Uterus (tissue), 2 donors: ENCODE data around the gene MS4A6A.

Experiments
- POLR2A ChIP-seq, 2 donors: fragments of 450-650 bp; IDR thresholded peaks; one replicate each; pipeline ENCODE4 v1.6.1; 2016; ENCODE audit warnings: antibody characterized with exemption in 2 of 2, mild to moderate bottlenecking in 1 of 2, moderate library complexity in 1 of 2
- TF ChIP-seq, protein P1 (sequence below), 4 experiments: fragments of 200-600 bp in 2 of 4; fragments of 450-650 bp in 2 of 4; sonication (generic) in 2 of 4; IDR thresholded peaks; one replicate each; pipeline ENCODE4 v1.5.1; 2016 to 2019; ENCODE audit warnings: antibody characterized with exemption in 4 of 4, mild to moderate bottlenecking in 2 of 4, moderate library complexity in 1 of 4

GRCh38 chr11:60161766-60162165, 21.1 kb downstream of the MS4A6A start:
- TF ChIP-seq, protein P1, sequence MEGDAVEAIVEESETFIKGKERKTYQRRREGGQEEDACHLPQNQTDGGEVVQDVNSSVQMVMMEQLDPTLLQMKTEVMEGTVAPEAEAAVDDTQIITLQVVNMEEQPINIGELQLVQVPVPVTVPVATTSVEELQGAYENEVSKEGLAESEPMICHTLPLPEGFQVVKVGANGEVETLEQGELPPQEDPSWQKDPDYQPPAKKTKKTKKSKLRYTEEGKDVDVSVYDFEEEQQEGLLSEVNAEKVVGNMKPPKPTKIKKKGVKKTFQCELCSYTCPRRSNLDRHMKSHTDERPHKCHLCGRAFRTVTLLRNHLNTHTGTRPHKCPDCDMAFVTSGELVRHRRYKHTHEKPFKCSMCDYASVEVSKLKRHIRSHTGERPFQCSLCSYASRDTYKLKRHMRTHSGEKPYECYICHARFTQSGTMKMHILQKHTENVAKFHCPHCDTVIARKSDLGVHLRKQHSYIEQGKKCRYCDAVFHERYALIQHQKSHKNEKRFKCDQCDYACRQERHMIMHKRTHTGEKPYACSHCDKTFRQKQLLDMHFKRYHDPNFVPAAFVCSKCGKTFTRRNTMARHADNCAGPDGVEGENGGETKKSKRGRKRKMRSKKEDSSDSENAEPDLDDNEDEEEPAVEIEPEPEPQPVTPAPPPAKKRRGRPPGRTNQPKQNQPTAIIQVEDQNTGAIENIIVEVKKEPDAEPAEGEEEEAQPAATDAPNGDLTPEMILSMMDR (IDR thresholded peaks at IDR 0.05), result no peak
- no peak for TF ChIP-seq POLR2A (IDR thresholded peaks at IDR 0.05)
